Muscle layer of duodenum (tissue), 2 donors: ENCODE measurements around the gene CKAP4.

ENCODE experiments used
- H3K27ac ChIP-seq: one replicate; pipeline ENCODE4 v1.7.0; 2013; ENCODE audit warnings: mild to moderate bottlenecking, low read length
- H3K27me3 ChIP-seq: one replicate; pipeline ENCODE4 v1.7.0; 2013; ENCODE audit warnings: low read depth, mild to moderate bottlenecking, control low read depth, low read length
- H3K36me3 ChIP-seq, 2 donors: one replicate each; pipeline ENCODE4 v1.7.0; 2013; ENCODE audit warnings: low read length in 2 of 2, control low read depth in 1 of 2, mild to moderate bottlenecking in 1 of 2; ENCODE audit not compliant: insufficient read depth in 2 of 2, control insufficient read depth in 1 of 2
- H3K4me1 ChIP-seq, 2 donors: one replicate each; pipeline ENCODE4 v1.7.0; 2013; ENCODE audit warnings: low read length in 2 of 2, mild to moderate bottlenecking in 2 of 2, control low read depth in 1 of 2, moderate library complexity in 1 of 2; ENCODE audit not compliant: insufficient read depth in 2 of 2, control insufficient read depth in 1 of 2
- H3K4me3 ChIP-seq, 2 donors: one replicate each; pipeline ENCODE4 v1.7.0; 2013; ENCODE audit warnings: low read length in 2 of 2, low read depth in 1 of 2, mild to moderate bottlenecking in 1 of 2
- H3K9me3 ChIP-seq, 2 donors: one replicate each; pipeline ENCODE4 v1.7.0; 2013; ENCODE audit warnings: low read length in 2 of 2, control low read depth in 1 of 2, mild to moderate bottlenecking in 1 of 2; ENCODE audit not compliant: control insufficient read depth in 1 of 2
- donor health status: healthy.

CKAP4 gene

GRCh38 chr12:106271575-106272505, 24.0 kb upstream of the CKAP4 start:
- Histone ChIP-seq H3K36me3 (no peaks in the 10 kb centered on the region), H3K4me1 (no peaks in the 10 kb centered on the region), H3K27ac (no peak overlapping the region), H3K27me3 (no peaks in the 10 kb centered on the region), H3K4me3 (no peak overlapping the region), H3K9me3 (no peaks in the 10 kb centered on the region)

- Histone ChIP-seq H3K36me3 (no peaks in the 10 kb centered on the region), H3K27me3 (no peaks in the 10 kb centered on the region), H3K9me3 (no peaks in the 10 kb centered on the region), H3K4me3 (no peak overlapping the region), H3K27ac (no peak overlapping the region), H3K4me1 (no peaks in the 10 kb centered on the region)
These were observed 21.4 kb upstream of the CKAP4 start for GRCh38 chr12:106269150-106269771.

GRCh38 chr12:106267535-106267934, 19.7 kb upstream of the CKAP4 start:
- Histone ChIP-seq H3K27me3 (no peaks in the 10 kb centered on the region), H3K36me3 (no peaks in the 10 kb centered on the region), H3K4me1 (no peaks in the 10 kb centered on the region), H3K9me3 (no peaks in the 10 kb centered on the region), H3K27ac (no peak overlapping the region), H3K4me3 (no peak overlapping the region)

GRCh38 chr12:106265116-106265515, 17.3 kb upstream of the CKAP4 start:
- Histone ChIP-seq H3K4me3 (no peak overlapping the region), H3K4me1 (no peaks in the 10 kb centered on the region), H3K36me3 (no peaks in the 10 kb centered on the region), H3K9me3 (no peaks in the 10 kb centered on the region), H3K27ac (no peak overlapping the region), H3K27me3 (no peaks in the 10 kb centered on the region)

GRCh38 chr12:106258935-106259334, 11.1 kb upstream of the CKAP4 start:
- no peak overlapping the region for H3K27ac ChIP-seq
- H3K9me3 ChIP-seq = no peaks in the 10 kb centered on the region
- H3K4me1 ChIP-seq = no peaks in the 10 kb centered on the region
- no peak overlapping the region for H3K4me3 ChIP-seq
- H3K36me3 ChIP-seq = no peaks in the 10 kb centered on the region
- H3K27me3 ChIP-seq = no peaks in the 10 kb centered on the region

- Histone ChIP-seq H3K9me3 (no peaks in the 10 kb centered on the region), H3K27me3 (no peaks in the 10 kb centered on the region), H3K4me1 (no peaks in the 10 kb centered on the region), H3K4me3 (no peak overlapping the region), H3K27ac (no peak overlapping the region), H3K36me3 (no peaks in the 10 kb centered on the region)
These were observed 10.4 kb upstream of the CKAP4 start for GRCh38 chr12:106258226-106258625.

- Histone ChIP-seq H3K4me1 (no peaks in the 10 kb centered on the region), H3K36me3 (no peaks in the 10 kb centered on the region), H3K9me3 (no peaks in the 10 kb centered on the region), H3K27me3 (no peaks in the 10 kb centered on the region), H3K27ac (no peak overlapping the region), H3K4me3 (no peak overlapping the region)
These were observed 8.7 kb upstream of the CKAP4 start for GRCh38 chr12:106256524-106256923.

GRCh38 chr12:106255952-106256351, 8.1 kb upstream of the CKAP4 start:
- H3K27ac ChIP-seq = no peak overlapping the region
- no peaks in the 10 kb centered on the region for H3K4me1 ChIP-seq
- no peaks in the 10 kb centered on the region for H3K27me3 ChIP-seq
- no peak overlapping the region for H3K4me3 ChIP-seq
- no peaks in the 10 kb centered on the region for H3K9me3 ChIP-seq
- no peaks in the 10 kb centered on the region for H3K36me3 ChIP-seq

- no peak overlapping the region for H3K27ac ChIP-seq
- no peaks in the 10 kb centered on the region for H3K27me3 ChIP-seq
- H3K4me1 ChIP-seq = no peaks in the 10 kb centered on the region
- no peaks in the 10 kb centered on the region for H3K9me3 ChIP-seq
- H3K4me3 ChIP-seq = no peak overlapping the region
- H3K36me3 ChIP-seq = no peaks in the 10 kb centered on the region
These were observed 7.7 kb upstream of the CKAP4 start for GRCh38 chr12:106255493-106255892.

- H3K4me3 ChIP-seq = no peak overlapping the region
- no peaks in the 10 kb centered on the region for H3K4me1 ChIP-seq
These were observed 6.9 kb upstream of the CKAP4 start for GRCh38 chr12:106254724-106255123.

GRCh38 chr12:106251631-106252455, 4.0 kb upstream of the CKAP4 start:
- Histone ChIP-seq H3K4me3 (no peak overlapping the region), H3K27ac (no peak overlapping the region), H3K4me1 (peaks cover under 1 to 4% of the 10 kb centered on the region in 2 donors), H3K27me3 (no peaks in the 10 kb centered on the region), H3K9me3 (no peaks in the 10 kb centered on the region), H3K36me3 (no peaks in the 10 kb centered on the region)

More at GRCh38 chr12:106254724-106255123, 6.9 kb upstream of the CKAP4 start:
- H3K9me3 ChIP-seq = no peaks in the 10 kb centered on the region
- no peaks in the 10 kb centered on the region for H3K27me3 ChIP-seq
- no peak overlapping the region for H3K27ac ChIP-seq
- no peaks in the 10 kb centered on the region for H3K36me3 ChIP-seq
